HepG2 (cell line): ENCODE data around the gene SRGAP3. TPM values are rescaled to one million over a fixed set of nuclear protein-coding genes. Genes with fewer than 3 reads are reported as not detected.

Source experiments
- AHR ChIP-seq: IDR thresholded peaks from 2 replicates; pipeline ENCODE4 v1.6.1; 2018; ENCODE audit warnings: missing genetic modification reagents, missing compliant biosample characterization
- E2F5 ChIP-seq: sonication (generic); formaldehyde crosslinking; conservative IDR thresholded peaks from 2 replicates; pipeline ENCODE4 v1.4.0; 2020; ENCODE audit warnings: missing genetic modification reagents
- ELF4 ChIP-seq: sonication (generic); formaldehyde crosslinking; IDR thresholded peaks from 2 replicates; pipeline ENCODE4 v1.5.0; 2020; ENCODE audit warnings: missing genetic modification reagents, mild to moderate bottlenecking, moderate library complexity, borderline replicate concordance
- FUBP1 ChIP-seq: sonication (generic); formaldehyde crosslinking; IDR thresholded peaks from 2 replicates; pipeline ENCODE4 v1.5.1; 2020; ENCODE audit warnings: missing genetic modification reagents, mild to moderate bottlenecking, borderline replicate concordance
- SNAPC5 ChIP-seq: sonication (generic); formaldehyde crosslinking; IDR thresholded peaks from 2 replicates; pipeline ENCODE4 v1.8.1; 2023; ENCODE audit warnings: mild to moderate bottlenecking, missing genetic modification reagents, borderline replicate concordance
- SP5 ChIP-seq: IDR thresholded peaks from 2 replicates; pipeline ENCODE4 v1.6.1; 2016; ENCODE audit warnings: low read depth, borderline replicate concordance
- TCF12 ChIP-seq, 2 experiments: fragments of 450-650 bp in 1 of 2; sonication (generic) in 1 of 2; formaldehyde crosslinking in 1 of 2; IDR thresholded peaks; 2 replicates each; pipeline versions ENCODE4 v1.6.1 to v1.8.0; 2017 to 2022; ENCODE audit warnings: antibody characterized with exemption in 1 of 2, mild to moderate bottlenecking in 1 of 2, missing genetic modification reagents in 1 of 2, moderate library complexity in 1 of 2
- ZC3H4 ChIP-seq: sonication (generic); formaldehyde crosslinking; IDR thresholded peaks from 2 replicates; pipeline ENCODE4 v1.4.0; 2020; ENCODE audit warnings: missing genetic modification reagents, borderline replicate concordance
- ZFP41 ChIP-seq: sonication (generic); formaldehyde crosslinking; IDR thresholded peaks from 2 replicates; pipeline ENCODE4 v1.4.0; 2020; ENCODE audit warnings: mild to moderate bottlenecking, missing genetic modification reagents, borderline replicate concordance
- ZFP62 ChIP-seq: sonication (generic); formaldehyde crosslinking; IDR thresholded peaks from 2 replicates; pipeline ENCODE4 v1.4.0; 2020; ENCODE audit warnings: missing genetic modification reagents
- ZFP90 ChIP-seq: sonication (generic); formaldehyde crosslinking; IDR thresholded peaks from 2 replicates; pipeline ENCODE4 v1.8.0; 2022; ENCODE audit warnings: missing genetic modification reagents, mild to moderate bottlenecking, inconsistent platforms, borderline replicate concordance
- ZGPAT ChIP-seq: IDR thresholded peaks from 2 replicates; pipeline ENCODE4 v1.6.1; 2016; ENCODE audit warnings: mild to moderate bottlenecking
- ZNF580 ChIP-seq: IDR thresholded peaks from 2 replicates; pipeline ENCODE4 v1.6.1; 2016; ENCODE audit warnings: low read depth, borderline replicate concordance
- ZNF639 ChIP-seq: conservative IDR thresholded peaks from 2 replicates; pipeline ENCODE4 v1.6.1; 2018; ENCODE audit warnings: missing genetic modification reagents
- ZNF687 ChIP-seq: sonication (generic); formaldehyde crosslinking; IDR thresholded peaks from 2 replicates; pipeline ENCODE4 v1.5.1; 2020; ENCODE audit warnings: mild to moderate bottlenecking, missing genetic modification reagents, moderate library complexity
- ZNF761 ChIP-seq: sonication (generic); formaldehyde crosslinking; conservative IDR thresholded peaks from 2 replicates; pipeline ENCODE4 v1.4.0; 2020; ENCODE audit warnings: mild to moderate bottlenecking, missing genetic modification reagents
- ZNF83 ChIP-seq: sonication (generic); formaldehyde crosslinking; IDR thresholded peaks from 2 replicates; pipeline ENCODE4 v1.4.0; 2020; ENCODE audit warnings: missing genetic modification reagents, mild to moderate bottlenecking, borderline replicate concordance
- polyA plus RNA-seq, 8 experiments: library from polyadenylated mRNA; depleted of rRNA in 3 of 8; stranded (reverse) in 7 of 8; unstranded in 1 of 8; fragments of >200 nt; fragmentation: Illumina TruSeq in 4 of 8; extraction: Trizol in 4 of 8; gene quantifications; 2 replicates each; pipeline versions ENCODE4 v1.2.1 to v1.2.3, GENCODE V29; 2011 to 2016; ENCODE audit warnings: low read depth in 4 of 8, missing spikeins in 1 of 8, mixed read lengths in 1 of 8; ENCODE audit not compliant: insufficient read depth in 1 of 8
- total RNA-seq, 5 experiments: library from RNA; depleted of rRNA; stranded (reverse); fragments of >200 nt; fragmentation: Illumina TruSeq; extraction: Trizol; gene quantifications; 2 replicates each; pipeline ENCODE4 v1.2.3, GENCODE V29; 2016; ENCODE audit warnings: low read depth in 1 of 5

SRGAP3 gene
- total and polyA plus RNA-seq, 2 of the 13 experiments (the other 11 are each of a cell fraction or from before 2014, with no cell fraction given), result 1.2 to 1.4 TPM

GRCh38 chr3:9204253-9204992 is 45.0 kb downstream of the SRGAP3 start (continued):
- TF ChIP-seq ZC3H4, result no peak
- peak; percentile 89 for TF ChIP-seq ZNF687 (CRISPR knock-in tag)
- TF ChIP-seq SNAPC5, result no peak
- no peak for TF ChIP-seq ZNF580 (CRISPR knock-in tag)
- no peak for TF ChIP-seq ZFP41 (CRISPR knock-in tag)
- no peak for TF ChIP-seq AHR (CRISPR knock-in tag)
- no peak for TF ChIP-seq E2F5 (CRISPR knock-in tag)
- peak; percentile 18; the same call in 1 of the 2 replicates for TF ChIP-seq ZGPAT
- no peak for TF ChIP-seq ZNF639 (CRISPR knock-in tag)
- no peak for TF ChIP-seq FUBP1 (CRISPR knock-in tag)
- peak; percentile 49; the same call in 1 of the 2 replicates for TF ChIP-seq SP5 (CRISPR knock-in tag)
- TF ChIP-seq ELF4 (CRISPR knock-in tag), result no peak
- TF ChIP-seq ZFP62 (CRISPR knock-in tag), result no peak
- TF ChIP-seq ZFP90 (CRISPR knock-in tag), result 0 out of 2 replicates have a peak, but pooled peaks have one; percentile 42
- no peak for TF ChIP-seq ZNF83 (CRISPR knock-in tag)
- no peak for TF ChIP-seq TCF12 (IDR thresholded peaks at IDR 0.05)
- TF ChIP-seq TCF12 (CRISPR knock-in tag; IDR thresholded peaks at IDR 0.05), result 0 out of 2 replicates have a peak, but pooled peaks have one; percentile 22
- TF ChIP-seq ZNF761 (CRISPR knock-in tag), result no peak
